ENCODE measurements around the gene PPAT.

GRCh38 chr4:56371426-56372220 lies 63.8 kb downstream of the PPAT start:
- TF ChIP-seq CTCF (IDR thresholded peaks at IDR 0.05; ENCODE audit: insufficient read depth, low read length, poor library complexity, severe bottlenecking) (no peak), EZH2phosphoT487 (conservative IDR thresholded peaks at IDR 0.05; ENCODE audit: low read length) (no peak)
